ENCODE measurements around the gene TXNRD2. TPM values are rescaled to one million over a fixed set of nuclear protein-coding genes. Genes with fewer than 3 reads are reported as not detected.

The TXNRD2 gene
- total RNA-seq, 1 experiment from 2014 or later, result 23.0 TPM

DNA sequence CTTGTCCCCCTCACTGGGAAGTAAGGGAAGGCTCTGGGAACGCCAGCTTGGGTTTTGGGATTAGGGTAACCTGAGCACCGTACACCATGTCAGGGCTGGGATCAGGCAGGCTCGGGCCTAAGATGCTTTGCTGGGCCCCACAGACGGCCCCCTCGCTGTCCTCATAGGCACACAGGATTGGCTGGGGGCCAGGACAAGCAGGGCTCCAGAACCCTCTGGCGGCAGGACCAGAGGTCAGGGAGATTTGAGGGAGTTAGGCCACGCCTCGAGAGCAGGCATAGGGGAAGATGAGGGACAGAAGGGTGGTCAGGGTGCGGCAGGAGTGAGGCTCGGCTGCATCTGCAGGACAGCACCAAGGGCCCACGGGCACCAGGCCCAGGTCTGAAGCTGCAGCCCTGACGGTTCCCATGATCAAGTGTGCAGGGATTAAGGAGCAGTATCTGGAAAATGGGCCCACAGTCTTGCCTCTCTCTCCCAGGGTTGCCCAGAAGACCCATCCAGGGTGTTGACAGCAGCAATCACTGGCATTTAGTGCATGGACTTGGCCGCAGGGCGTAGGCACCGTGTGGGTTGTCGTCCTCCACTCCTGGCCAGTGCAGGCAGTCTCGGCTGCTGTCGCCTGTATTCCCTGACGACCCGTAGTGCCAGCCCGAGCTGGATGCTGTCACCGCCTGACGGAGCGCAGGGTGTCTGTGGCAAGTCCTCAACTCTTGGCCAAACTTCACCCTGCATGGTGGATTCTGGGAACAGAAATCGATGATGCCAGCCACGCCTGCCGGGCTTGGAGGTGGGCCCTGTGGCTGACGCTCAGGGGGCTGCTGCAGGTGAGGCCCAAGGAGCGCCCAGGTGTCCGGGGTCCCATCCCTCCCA lies 71.2 kb downstream of the TXNRD2 start:
- H3K9me3 ChIP-seq (ENCODE audit: low read length), result no peaks in the 10 kb centered on the region
- H3K27me3 ChIP-seq (ENCODE audit: low read length), result no peaks in the 10 kb centered on the region
- DNase-seq (no peak), ATAC-seq (no peak)
- H3K27ac ChIP-seq (ENCODE audit: low read length), result no peak overlapping the region
- no peaks in the 10 kb centered on the region for H3K36me3 ChIP-seq (ENCODE audit: low read depth, low read length)
- POLR2A ChIA-PET (ENCODE audit: unreplicated experiment), result no interaction called here
- H3K4me2 ChIP-seq (ENCODE audit: low read length), result no peak overlapping the region
- intact Hi-C loops (cut with micrococcal nuclease), result no loop called here
- no peaks in the 10 kb centered on the region for H4K20me1 ChIP-seq (ENCODE audit: low read length)
- BruUV-seq (replicated peaks), result no TSS peak
- no peak overlapping the region for H2AFZ ChIP-seq (ENCODE audit: low read length)
- H3K79me2 ChIP-seq (ENCODE audit: low read length), result no peaks in the 10 kb centered on the region
- H3F3A ChIP-seq (ENCODE audit: low read length, unreplicated experiment), result no peaks in the 10 kb centered on the region
- no peaks in the 10 kb centered on the region for H3K9me2 ChIP-seq (replicated peaks; ENCODE audit: low read length)
- no peak overlapping the region for H3K4me3 ChIP-seq (ENCODE audit: low read length)
- no peaks in the 10 kb centered on the region for H3K4me1 ChIP-seq (ENCODE audit: insufficient read depth, low read length)
- H3K9ac ChIP-seq (ENCODE audit: low read length), result no peak overlapping the region
- CTCF ChIA-PET, result no interaction called here
- TF ChIP-seq, protein P1, sequence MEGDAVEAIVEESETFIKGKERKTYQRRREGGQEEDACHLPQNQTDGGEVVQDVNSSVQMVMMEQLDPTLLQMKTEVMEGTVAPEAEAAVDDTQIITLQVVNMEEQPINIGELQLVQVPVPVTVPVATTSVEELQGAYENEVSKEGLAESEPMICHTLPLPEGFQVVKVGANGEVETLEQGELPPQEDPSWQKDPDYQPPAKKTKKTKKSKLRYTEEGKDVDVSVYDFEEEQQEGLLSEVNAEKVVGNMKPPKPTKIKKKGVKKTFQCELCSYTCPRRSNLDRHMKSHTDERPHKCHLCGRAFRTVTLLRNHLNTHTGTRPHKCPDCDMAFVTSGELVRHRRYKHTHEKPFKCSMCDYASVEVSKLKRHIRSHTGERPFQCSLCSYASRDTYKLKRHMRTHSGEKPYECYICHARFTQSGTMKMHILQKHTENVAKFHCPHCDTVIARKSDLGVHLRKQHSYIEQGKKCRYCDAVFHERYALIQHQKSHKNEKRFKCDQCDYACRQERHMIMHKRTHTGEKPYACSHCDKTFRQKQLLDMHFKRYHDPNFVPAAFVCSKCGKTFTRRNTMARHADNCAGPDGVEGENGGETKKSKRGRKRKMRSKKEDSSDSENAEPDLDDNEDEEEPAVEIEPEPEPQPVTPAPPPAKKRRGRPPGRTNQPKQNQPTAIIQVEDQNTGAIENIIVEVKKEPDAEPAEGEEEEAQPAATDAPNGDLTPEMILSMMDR (conservative IDR thresholded peaks at IDR 0.05; ENCODE audit: low read depth, low read length), result no peak
- TF ChIP-seq EZH2 (IDR thresholded peaks at IDR 0.05; ENCODE audit: low read length, unreplicated experiment) (no peak), EZH2phosphoT487 (IDR thresholded peaks at IDR 0.05; ENCODE audit: borderline replicate concordance, low read length) (no peak)

DNA sequence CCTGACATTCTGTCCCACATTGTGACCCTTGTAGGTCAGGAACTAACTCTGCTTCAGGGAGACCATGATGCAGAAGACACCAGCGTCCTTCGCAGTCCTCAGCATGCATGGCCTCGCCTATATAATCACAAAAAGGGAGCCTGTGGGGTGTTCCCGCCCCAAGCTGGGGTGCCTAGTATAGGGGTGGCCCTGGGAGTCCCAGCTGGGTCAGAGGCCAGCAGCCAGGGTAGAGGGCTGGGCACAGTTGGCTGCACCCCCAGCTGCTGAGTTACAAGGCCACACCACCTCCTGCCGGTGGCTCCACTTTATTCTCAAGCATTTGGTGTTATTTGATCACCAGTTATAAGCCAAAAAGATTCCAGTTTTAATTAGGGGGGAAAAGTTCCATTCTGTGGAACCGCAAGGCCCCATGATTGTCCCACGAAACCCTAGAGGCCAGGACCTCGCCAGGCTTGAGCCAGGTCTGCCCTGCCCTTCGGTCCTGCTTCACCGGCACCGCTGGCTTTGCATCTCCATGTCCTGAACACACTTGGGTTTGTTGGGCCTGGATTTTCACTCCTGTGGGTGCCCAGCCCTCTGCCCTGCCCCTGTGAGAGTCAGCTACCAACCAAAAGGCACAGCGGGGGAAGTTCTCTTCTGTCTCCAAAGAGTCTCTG lies 72.0 kb downstream of the TXNRD2 start:
- Histone ChIP-seq H2AFZ (ENCODE audit: low read length) (no peak overlapping the region), H3K27ac (ENCODE audit: low read length) (no peak overlapping the region), H3K4me2 (ENCODE audit: low read length) (no peak overlapping the region), H3K9ac (ENCODE audit: low read length) (no peak overlapping the region), H3K79me2 (ENCODE audit: low read length) (no peaks in the 10 kb centered on the region), H3K9me3 (ENCODE audit: low read length) (no peaks in the 10 kb centered on the region), H3K9me2 (replicated peaks; ENCODE audit: low read length) (no peaks in the 10 kb centered on the region), H4K20me1 (ENCODE audit: low read length) (no peaks in the 10 kb centered on the region), H3K36me3 (ENCODE audit: low read depth, low read length) (no peaks in the 10 kb centered on the region), H3K27me3 (ENCODE audit: low read length) (no peaks in the 10 kb centered on the region), H3K4me1 (ENCODE audit: insufficient read depth, low read length) (no peaks in the 10 kb centered on the region), H3K4me3 (ENCODE audit: low read length) (no peak overlapping the region), H3F3A (ENCODE audit: low read length, unreplicated experiment) (no peaks in the 10 kb centered on the region)
- no TSS peak for BruUV-seq (replicated peaks)
- POLR2A ChIA-PET (ENCODE audit: unreplicated experiment), result no interaction called here
- no peak for DNase-seq
- intact Hi-C loops (cut with micrococcal nuclease), result no loop called here
- CTCF ChIA-PET, result no interaction called here
- ATAC-seq, result no peak
- TF ChIP-seq, protein P1 (conservative IDR thresholded peaks at IDR 0.05; ENCODE audit: low read depth, low read length), result no peak
- TF ChIP-seq EZH2phosphoT487 (IDR thresholded peaks at IDR 0.05; ENCODE audit: borderline replicate concordance, low read length) (no peak), EZH2 (IDR thresholded peaks at IDR 0.05; ENCODE audit: low read length, unreplicated experiment) (no peak)

Measured in PC-3 (cell line).